T-helper 9 cell (primary cell): ENCODE data around the gene GDF11.
"Not testable (repeated sequence)": the region's sequence is repeated elsewhere in the genome, so short reads cannot be mapped to it uniquely, and the experiment has no call there.

Experiments
- DNase-seq: peaks from one replicate; pipeline ENCODE4 v3.0.0-alpha.2; 2020

The GDF11 gene

GRCh38 chr12:55743406-55744339, 751 bp downstream of the GDF11 start:
- DNase-seq, result peak; percentile 33

GRCh38 chr12:55744340-55745030, 1.6 kb downstream of the GDF11 start:
- DNase-seq, result no peak

GRCh38 chr12:55745361-55746173, 2.6 kb downstream of the GDF11 start:
- no peak for DNase-seq

GRCh38 chr12:55746174-55746912, 3.4 kb downstream of the GDF11 start:
- DNase-seq, result no peak

- no peak for DNase-seq
Measured at GRCh38 chr12:55746913-55747231, 4.0 kb downstream of the GDF11 start.

GRCh38 chr12:55748230-55748993, 5.5 kb downstream of the GDF11 start:
- DNase-seq, result no peak

GRCh38 chr12:55755246-55755645, 12.3 kb downstream of the GDF11 start:
- DNase-seq, result no peak

- DNase-seq, result no peak
Measured at GRCh38 chr12:55757701-55758100, 14.8 kb downstream of the GDF11 start.

- not testable (repeated sequence) for DNase-seq
Measured at GRCh38 chr12:55758575-55758974, 15.7 kb downstream of the GDF11 start.

GRCh38 chr12:55760663-55761062, 17.7 kb downstream of the GDF11 start:
- no peak for DNase-seq

- no peak for DNase-seq
Measured at GRCh38 chr12:55762646-55763045, 19.7 kb downstream of the GDF11 start.

- no peak for DNase-seq
Measured at GRCh38 chr12:55765736-55766290, 22.9 kb downstream of the GDF11 start.

- no peak for DNase-seq
Measured at GRCh38 chr12:55767156-55767555, 24.2 kb downstream of the GDF11 start.

GRCh38 chr12:55771736-55772135, 28.8 kb downstream of the GDF11 start:
- no peak for DNase-seq

- DNase-seq, result no peak
Measured at GRCh38 chr12:55777856-55778255, 34.9 kb downstream of the GDF11 start.

- no peak for DNase-seq
Measured at GRCh38 chr12:55780685-55781084, 37.8 kb downstream of the GDF11 start.

- no peak for DNase-seq
Measured at GRCh38 chr12:55788546-55788945, 45.6 kb downstream of the GDF11 start.

- no peak for DNase-seq
Measured at GRCh38 chr12:55789171-55789570, 46.2 kb downstream of the GDF11 start.

- DNase-seq, result no peak
Measured at GRCh38 chr12:55789893-55790292, 47.0 kb downstream of the GDF11 start.

GRCh38 chr12:55795950-55796349, 53.0 kb downstream of the GDF11 start:
- DNase-seq, result no peak

- DNase-seq, result no peak
Measured at GRCh38 chr12:55797068-55797467, 54.1 kb downstream of the GDF11 start.
